Inflammatory macrophage (primary cell): Measurements from ENCODE around the gene ZFYVE9.

Experiments used
- DNase-seq, 2 donors: peaks; one replicate each; pipeline ENCODE4 v3.0.0-alpha.2; 2020 to 2022

The ZFYVE9 gene

GRCh38 chr1:52385376-52385775 is 243.5 kb downstream of the ZFYVE9 start:
- DNase-seq, result no peak

GRCh38 chr1:52386458-52386857 is 244.6 kb downstream of the ZFYVE9 start:
- no peak for DNase-seq

- no peak for DNase-seq
These were observed 251.3 kb downstream of the ZFYVE9 start for GRCh38 chr1:52393174-52393573.
